ENCODE results near the gene SYT5.

DNA sequence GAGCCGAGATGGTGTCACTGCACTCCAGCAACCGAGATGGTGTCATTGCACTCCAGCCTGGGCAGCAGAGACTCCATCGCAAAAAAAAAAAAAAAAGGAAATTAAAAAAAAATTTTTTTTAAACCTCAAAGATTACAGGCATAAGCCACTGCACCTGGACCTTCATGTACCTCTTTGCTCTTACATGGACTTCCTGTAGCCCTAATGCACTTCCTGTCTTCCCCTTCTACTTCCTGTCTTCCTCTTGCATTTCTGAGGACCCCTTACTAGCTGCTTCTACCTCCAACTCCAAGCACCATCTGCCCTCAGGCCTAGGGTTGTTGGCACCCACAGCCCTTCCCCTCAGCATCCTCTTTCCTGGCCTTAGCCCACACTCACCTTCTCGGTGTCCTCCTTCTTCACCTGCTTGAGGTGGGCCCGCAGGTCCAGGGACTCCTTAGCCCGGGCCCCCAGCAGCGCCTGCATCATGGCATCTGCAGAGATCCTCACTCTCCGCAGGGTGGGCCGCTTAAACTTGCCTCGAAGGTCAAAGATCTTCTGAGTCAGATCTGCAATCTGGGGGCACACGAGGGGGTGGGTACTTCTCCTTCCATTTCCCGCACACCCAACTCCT is 26.3 kb downstream of the SYT5 start:
- TF ChIP-seq, protein P1, sequence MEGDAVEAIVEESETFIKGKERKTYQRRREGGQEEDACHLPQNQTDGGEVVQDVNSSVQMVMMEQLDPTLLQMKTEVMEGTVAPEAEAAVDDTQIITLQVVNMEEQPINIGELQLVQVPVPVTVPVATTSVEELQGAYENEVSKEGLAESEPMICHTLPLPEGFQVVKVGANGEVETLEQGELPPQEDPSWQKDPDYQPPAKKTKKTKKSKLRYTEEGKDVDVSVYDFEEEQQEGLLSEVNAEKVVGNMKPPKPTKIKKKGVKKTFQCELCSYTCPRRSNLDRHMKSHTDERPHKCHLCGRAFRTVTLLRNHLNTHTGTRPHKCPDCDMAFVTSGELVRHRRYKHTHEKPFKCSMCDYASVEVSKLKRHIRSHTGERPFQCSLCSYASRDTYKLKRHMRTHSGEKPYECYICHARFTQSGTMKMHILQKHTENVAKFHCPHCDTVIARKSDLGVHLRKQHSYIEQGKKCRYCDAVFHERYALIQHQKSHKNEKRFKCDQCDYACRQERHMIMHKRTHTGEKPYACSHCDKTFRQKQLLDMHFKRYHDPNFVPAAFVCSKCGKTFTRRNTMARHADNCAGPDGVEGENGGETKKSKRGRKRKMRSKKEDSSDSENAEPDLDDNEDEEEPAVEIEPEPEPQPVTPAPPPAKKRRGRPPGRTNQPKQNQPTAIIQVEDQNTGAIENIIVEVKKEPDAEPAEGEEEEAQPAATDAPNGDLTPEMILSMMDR (conservative IDR thresholded peaks at IDR 0.05; ENCODE audit: low read length), result no peak
- TF ChIP-seq EZH2phosphoT487 (IDR thresholded peaks at IDR 0.05; ENCODE audit: borderline replicate concordance, low read depth, low read length), result no peak

All from OCI-LY7 (cell line).